ENCODE measurements around the gene PSD4.

GRCh38 chr2:113198048-113198789 lies 24.4 kb downstream of the PSD4 start:
- TF ChIP-seq CTCF (conservative IDR thresholded peaks at IDR 0.05; ENCODE audit: low read depth, low read length) (no peak), EZH2phosphoT487 (IDR thresholded peaks at IDR 0.05; ENCODE audit: borderline replicate concordance, low read length) (no peak)

All from PC-3 (cell line).